ENCODE results near the gene ZNF284. TPM values are rescaled to one million over a fixed set of nuclear protein-coding genes. Genes with fewer than 3 reads are reported as not detected.
"Not testable (repeated sequence)": the region's sequence is repeated elsewhere in the genome, so short reads cannot be mapped to it uniquely, and the experiment has no call there.

The ZNF284 gene
- total RNA-seq, 6 experiments from 2014 or later, result 0.35 to 0.68 (median 0.56) TPM

- peaks cover 0 to 28% (median 9%) of the 10 kb centered on the region in 4 donors for H3K9me3 ChIP-seq
- WGBS (ENCODE audit: insufficient coverage, low coverage, low lambda C conversion rate, missing lambda C conversion rate), result under 1% methylated on average over 11 of the region's 11 CpGs
- intact Hi-C loops (cut with DNase I), result no loop called here
- peaks cover 0 to 9% (median 4%) of the 10 kb centered on the region in 4 donors for H3K36me3 ChIP-seq
- DNase-seq, result no peak
- H3K4me3 ChIP-seq, result peak overlapping the region; percentile 50 to 85 (median 84)
- peaks cover 0 to 15% (median 3%) of the 10 kb centered on the region in 4 donors for H3K4me1 ChIP-seq
- H3K27me3 ChIP-seq, result no peaks in the 10 kb centered on the region
- H3K27ac ChIP-seq, result no peak overlapping the region
- peak in 2 of 4 donors; percentile 20 for ATAC-seq
- TF ChIP-seq, protein P1, sequence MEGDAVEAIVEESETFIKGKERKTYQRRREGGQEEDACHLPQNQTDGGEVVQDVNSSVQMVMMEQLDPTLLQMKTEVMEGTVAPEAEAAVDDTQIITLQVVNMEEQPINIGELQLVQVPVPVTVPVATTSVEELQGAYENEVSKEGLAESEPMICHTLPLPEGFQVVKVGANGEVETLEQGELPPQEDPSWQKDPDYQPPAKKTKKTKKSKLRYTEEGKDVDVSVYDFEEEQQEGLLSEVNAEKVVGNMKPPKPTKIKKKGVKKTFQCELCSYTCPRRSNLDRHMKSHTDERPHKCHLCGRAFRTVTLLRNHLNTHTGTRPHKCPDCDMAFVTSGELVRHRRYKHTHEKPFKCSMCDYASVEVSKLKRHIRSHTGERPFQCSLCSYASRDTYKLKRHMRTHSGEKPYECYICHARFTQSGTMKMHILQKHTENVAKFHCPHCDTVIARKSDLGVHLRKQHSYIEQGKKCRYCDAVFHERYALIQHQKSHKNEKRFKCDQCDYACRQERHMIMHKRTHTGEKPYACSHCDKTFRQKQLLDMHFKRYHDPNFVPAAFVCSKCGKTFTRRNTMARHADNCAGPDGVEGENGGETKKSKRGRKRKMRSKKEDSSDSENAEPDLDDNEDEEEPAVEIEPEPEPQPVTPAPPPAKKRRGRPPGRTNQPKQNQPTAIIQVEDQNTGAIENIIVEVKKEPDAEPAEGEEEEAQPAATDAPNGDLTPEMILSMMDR (IDR thresholded peaks at IDR 0.05), result no peak
- no peak for TF ChIP-seq POLR2A (IDR thresholded peaks at IDR 0.05)
Observed at GRCh38 chr19:44112802-44113137, 40.8 kb downstream of the ZNF284 start.

- Histone ChIP-seq H3K27me3 (no peaks in the 10 kb centered on the region), H3K4me3 (peak within 1 kb of the TSS; percentile 50 to 85 (median 84)), H3K27ac (peak within 1 kb of the TSS in 1 of 3 donors; percentile 20), H3K9me3 (peaks cover 0 to 24% (median 7%) of the 10 kb centered on the region in 4 donors), H3K36me3 (peaks cover 0 to 14% (median 6%) of the 10 kb centered on the region in 4 donors), H3K4me1 (peaks cover 0 to 15% (median 3%) of the 10 kb centered on the region in 4 donors)
- peak; percentile 98 to 99 (median 98) for ATAC-seq
- peak; percentile 92 to 98 (median 96) for DNase-seq
- peak; percentile 47 for TF ChIP-seq POLR2A (IDR thresholded peaks at IDR 0.05)
- TF ChIP-seq, protein P1 (IDR thresholded peaks at IDR 0.05), result no peak
- WGBS (ENCODE audit: insufficient coverage, low coverage, low lambda C conversion rate, missing lambda C conversion rate), result under 1% methylated on average over 28 of the region's 44 CpGs
- intact Hi-C loops (cut with DNase I), result no loop called here
Observed at GRCh38 chr19:44113138-44113783, 41.3 kb downstream of the ZNF284 start, which contains the start of gene ZNF225. ZNF225 (plus strand) TSS chr19:44113399; CDS start chr19:44115828, 2,429 bp downstream.

- Histone ChIP-seq H3K27ac (peak overlapping the region in 1 of 3 donors; percentile 20), H3K36me3 (peaks cover 0 to 18% (median 8%) of the 10 kb centered on the region in 4 donors), H3K4me1 (peaks cover 0 to 15% (median 3%) of the 10 kb centered on the region in 4 donors), H3K27me3 (no peaks in the 10 kb centered on the region), H3K9me3 (peaks cover 0 to 17% (median 3%) of the 10 kb centered on the region in 4 donors), H3K4me3 (peak overlapping the region; percentile 50 to 85 (median 84))
- intact Hi-C loops (cut with DNase I), result no loop called here
- ATAC-seq (peak in 2 of 4 donors; percentile 1 to 4), DNase-seq (peak in 1 of 3 donors; percentile 21)
- WGBS (ENCODE audit: insufficient coverage, low coverage, low lambda C conversion rate, missing lambda C conversion rate), result 3% methylated on average over 12 of the region's 18 CpGs
- TF ChIP-seq, protein P1 (IDR thresholded peaks at IDR 0.05), result no peak
- no peak for TF ChIP-seq POLR2A (IDR thresholded peaks at IDR 0.05)
Observed at GRCh38 chr19:44113784-44114390, 41.9 kb downstream of the ZNF284 start.

DNA sequence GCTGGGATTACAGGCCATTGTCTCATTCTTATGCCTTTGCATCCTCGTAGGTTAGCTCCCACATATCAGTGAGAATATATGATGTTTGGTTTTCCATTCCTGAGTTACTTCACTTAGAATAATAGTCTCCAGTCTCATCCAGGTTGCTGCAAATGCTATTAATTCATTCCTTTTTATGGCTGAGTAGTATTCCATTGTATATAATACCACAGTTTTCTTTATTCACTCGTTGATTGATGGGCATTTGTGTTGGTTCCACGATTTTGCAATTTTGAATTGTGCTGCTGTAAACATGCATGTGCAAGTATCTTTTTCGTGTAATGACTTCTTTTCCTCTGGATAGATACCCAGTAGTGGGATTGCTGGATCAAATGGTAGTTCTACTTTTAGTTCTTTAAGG, 49.2 kb downstream of the ZNF284 start:
- intact Hi-C loops (cut with DNase I); H3K4me3 ChIP-seq: not testable (repeated sequence)

GRCh38 chr19:44131955-44132354, 60.0 kb downstream of the ZNF284 start:
- intact Hi-C loops (cut with DNase I), result no loop called here
- Histone ChIP-seq H3K36me3 (peaks cover 0 to 24% (median 4%) of the 10 kb centered on the region in 4 donors), H3K4me1 (no peaks in the 10 kb centered on the region), H3K27me3 (no peaks in the 10 kb centered on the region), H3K27ac (no peak overlapping the region), H3K9me3 (peaks cover 0 to 16% (median 9%) of the 10 kb centered on the region in 4 donors), H3K4me3 (no peak overlapping the region)
- ATAC-seq (no peak), DNase-seq (no peak)
- no peak for TF ChIP-seq POLR2A (IDR thresholded peaks at IDR 0.05)
- TF ChIP-seq, protein P1 (IDR thresholded peaks at IDR 0.05), result no peak
- 94% methylated on average over 5 of the region's 5 CpGs for WGBS (ENCODE audit: insufficient coverage, low coverage, low lambda C conversion rate, missing lambda C conversion rate)

More for the DNA sequence above, 49.2 kb downstream of the ZNF284 start:
- not testable (repeated sequence) for H3K27ac ChIP-seq, H3K4me1 ChIP-seq, H3K27me3 ChIP-seq, ATAC-seq, DNase-seq
- 94% methylated on average over 4 of the region's 4 CpGs for WGBS (ENCODE audit: insufficient coverage, low coverage, low lambda C conversion rate, missing lambda C conversion rate)
- Histone ChIP-seq H3K9me3 (peaks cover 0 to 15% (median 1%) of the 10 kb centered on the region in 4 donors), H3K36me3 (peaks cover 0 to 39% (median 22%) of the 10 kb centered on the region in 4 donors)
